ENCODE measurements around the gene NRL. TPM values are rescaled to one million over a fixed set of nuclear protein-coding genes. Genes with fewer than 3 reads are reported as not detected.

The NRL gene
- total and polyA plus RNA-seq, 10 of the 15 experiments (the other 5 are each of a cell fraction or from before 2014, with no cell fraction given) = 0.11 to 4.4 (median 2.2) TPM

- TF ChIP-seq E2F8 (IDR thresholded peaks at IDR 0.05; ENCODE audit: low read depth, partially characterized antibody) = peak; percentile 58
- peak; percentile 59 for TF ChIP-seq IRF4 (IDR thresholded peaks at IDR 0.05; ENCODE audit: low read depth, low read length)
- TF ChIP-seq RELA (IDR thresholded peaks at IDR 0.05; ENCODE audit: borderline replicate concordance, partially characterized antibody) = peak; percentile 92
- TF ChIP-seq KAT2A (conservative IDR thresholded peaks at IDR 0.05; ENCODE audit: control insufficient read depth, low read depth, low read length) = no peak
- TF ChIP-seq HCFC1 (IDR thresholded peaks at IDR 0.05; ENCODE audit: low read length) = no peak
- TF ChIP-seq PML (IDR thresholded peaks at IDR 0.05; ENCODE audit: low read length) = peak; percentile 99
- TF ChIP-seq, protein P1, sequence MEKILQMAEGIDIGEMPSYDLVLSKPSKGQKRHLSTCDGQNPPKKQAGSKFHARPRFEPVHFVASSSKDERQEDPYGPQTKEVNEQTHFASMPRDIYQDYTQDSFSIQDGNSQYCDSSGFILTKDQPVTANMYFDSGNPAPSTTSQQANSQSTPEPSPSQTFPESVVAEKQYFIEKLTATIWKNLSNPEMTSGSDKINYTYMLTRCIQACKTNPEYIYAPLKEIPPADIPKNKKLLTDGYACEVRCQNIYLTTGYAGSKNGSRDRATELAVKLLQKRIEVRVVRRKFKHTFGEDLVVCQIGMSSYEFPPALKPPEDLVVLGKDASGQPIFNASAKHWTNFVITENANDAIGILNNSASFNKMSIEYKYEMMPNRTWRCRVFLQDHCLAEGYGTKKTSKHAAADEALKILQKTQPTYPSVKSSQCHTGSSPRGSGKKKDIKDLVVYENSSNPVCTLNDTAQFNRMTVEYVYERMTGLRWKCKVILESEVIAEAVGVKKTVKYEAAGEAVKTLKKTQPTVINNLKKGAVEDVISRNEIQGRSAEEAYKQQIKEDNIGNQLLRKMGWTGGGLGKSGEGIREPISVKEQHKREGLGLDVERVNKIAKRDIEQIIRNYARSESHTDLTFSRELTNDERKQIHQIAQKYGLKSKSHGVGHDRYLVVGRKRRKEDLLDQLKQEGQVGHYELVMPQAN (conservative IDR thresholded peaks at IDR 0.05) = peak; percentile 44; the same call in 1 of the 2 replicates
- peak; percentile 75 for TF ChIP-seq KLF5 (IDR thresholded peaks at IDR 0.05; ENCODE audit: partially characterized antibody)
- TF ChIP-seq TCF3 (IDR thresholded peaks at IDR 0.05; ENCODE audit: borderline replicate concordance, insufficient read depth, low read depth, low read length) = peak; percentile 38; the same call in 1 of the 2 replicates
- TF ChIP-seq RCOR1 (conservative IDR thresholded peaks at IDR 0.05; ENCODE audit: low read depth, low read length) = no peak
- peak; percentile 76; the same call in 1 of the 2 replicates for TF ChIP-seq CBFB (IDR thresholded peaks at IDR 0.05; ENCODE audit: low read depth)
- peak; percentile 22 for TF ChIP-seq SIX5 (IDR thresholded peaks at IDR 0.05; ENCODE audit: low read depth, low read length, severe bottlenecking)
- peak; percentile 84 for TF ChIP-seq IKZF1 (conservative IDR thresholded peaks at IDR 0.05)
- TF ChIP-seq NFYB (IDR thresholded peaks at IDR 0.05; ENCODE audit: insufficient read depth, low read depth, low read length) = no peak
- TF ChIP-seq RUNX3 (IDR thresholded peaks at IDR 0.05; ENCODE audit: low read length) = peak; percentile 40
- TF ChIP-seq JUNB (IDR thresholded peaks at IDR 0.05) = peak; percentile 23; the same call in 1 of the 2 replicates
- 0 out of 2 replicates have a peak, but pooled peaks have one; percentile 23 for TF ChIP-seq FOXK2 (IDR thresholded peaks at IDR 0.05)
- TF ChIP-seq MTA3 (IDR thresholded peaks at IDR 0.05; ENCODE audit: borderline replicate concordance, low read length) = peak; percentile 88; the same call in 1 of the 2 replicates
- TF ChIP-seq USF1 (IDR thresholded peaks at IDR 0.05; ENCODE audit: borderline replicate concordance, extremely low read length, insufficient read depth, low read depth, low read length) = peak; percentile 95
Measured at GRCh38 chr14:24160850-24161804, 46.4 kb upstream of the NRL start, which contains the start of gene IRF9 (continued).

Data from GM12878 (cell line).